TTC549 (cell line): ENCODE results near the gene EGLN2.
"Not testable (repeated sequence)": the region's sequence is repeated elsewhere in the genome, so short reads cannot be mapped to it uniquely, and the experiment has no call there.

Source experiments
- FAIRE-seq: peaks from 2 replicates; lab custom pipeline; 2012; peaks lifted over from hg19 to GRCh38; lab: Jason Lieb, UNC

Gene EGLN2

DNA sequence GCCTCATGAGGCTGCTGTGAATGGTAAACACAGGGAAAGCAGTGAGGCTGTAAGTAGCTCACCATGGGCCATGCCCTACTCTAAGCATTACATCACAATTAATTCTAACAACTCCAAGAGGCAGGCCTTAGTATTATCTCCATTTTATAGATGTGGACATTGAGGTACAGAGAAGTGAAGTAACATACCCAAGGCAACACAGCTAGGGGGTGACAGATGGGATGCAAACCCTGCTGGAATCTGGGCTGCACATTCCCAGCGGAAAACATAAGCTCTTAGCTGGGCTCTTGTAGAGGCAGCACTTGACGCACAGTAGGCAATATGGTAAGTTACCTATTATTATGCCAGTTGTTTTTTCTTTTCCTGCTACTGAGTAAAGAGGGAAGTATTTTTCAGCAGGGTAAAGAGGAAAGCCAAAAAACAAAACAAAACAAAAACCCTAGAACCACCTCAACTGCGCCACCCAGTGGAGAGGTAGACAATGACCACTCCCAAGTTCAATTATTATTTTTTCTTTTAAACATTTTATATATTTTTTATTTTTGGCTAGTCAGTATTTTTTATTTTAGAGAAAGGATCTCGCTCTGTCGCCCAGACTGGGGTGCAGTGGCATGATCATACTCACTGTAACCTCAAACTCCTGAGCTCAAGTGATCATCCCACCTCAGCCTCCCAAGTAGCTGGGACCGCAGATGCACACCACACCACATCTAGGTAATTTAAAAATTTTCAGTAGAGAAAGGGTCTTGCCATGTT is 20.7 kb downstream of the EGLN2 start:
- FAIRE-seq, result peak; percentile 60

DNA sequence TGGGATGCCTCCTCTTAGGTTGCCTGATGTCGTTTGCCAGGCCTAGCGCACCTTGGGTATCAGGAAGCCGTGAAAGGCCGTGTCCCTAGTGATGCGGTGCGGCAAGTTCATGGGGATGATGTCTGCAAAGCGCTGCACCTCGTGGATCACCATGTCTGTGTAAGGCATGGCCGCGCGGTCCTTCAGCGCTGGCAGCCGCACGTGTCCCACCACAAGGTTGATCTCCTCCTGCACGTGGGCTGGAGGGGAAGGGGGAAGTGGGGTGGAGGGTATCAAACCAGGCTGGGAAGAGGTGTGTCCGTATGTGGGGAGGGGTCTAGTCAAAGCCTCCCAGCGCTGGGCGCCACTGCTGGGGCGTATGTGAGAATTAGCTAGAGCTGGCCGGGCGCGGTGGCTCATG is 23.2 kb downstream of the EGLN2 start:
- no peak for FAIRE-seq

DNA sequence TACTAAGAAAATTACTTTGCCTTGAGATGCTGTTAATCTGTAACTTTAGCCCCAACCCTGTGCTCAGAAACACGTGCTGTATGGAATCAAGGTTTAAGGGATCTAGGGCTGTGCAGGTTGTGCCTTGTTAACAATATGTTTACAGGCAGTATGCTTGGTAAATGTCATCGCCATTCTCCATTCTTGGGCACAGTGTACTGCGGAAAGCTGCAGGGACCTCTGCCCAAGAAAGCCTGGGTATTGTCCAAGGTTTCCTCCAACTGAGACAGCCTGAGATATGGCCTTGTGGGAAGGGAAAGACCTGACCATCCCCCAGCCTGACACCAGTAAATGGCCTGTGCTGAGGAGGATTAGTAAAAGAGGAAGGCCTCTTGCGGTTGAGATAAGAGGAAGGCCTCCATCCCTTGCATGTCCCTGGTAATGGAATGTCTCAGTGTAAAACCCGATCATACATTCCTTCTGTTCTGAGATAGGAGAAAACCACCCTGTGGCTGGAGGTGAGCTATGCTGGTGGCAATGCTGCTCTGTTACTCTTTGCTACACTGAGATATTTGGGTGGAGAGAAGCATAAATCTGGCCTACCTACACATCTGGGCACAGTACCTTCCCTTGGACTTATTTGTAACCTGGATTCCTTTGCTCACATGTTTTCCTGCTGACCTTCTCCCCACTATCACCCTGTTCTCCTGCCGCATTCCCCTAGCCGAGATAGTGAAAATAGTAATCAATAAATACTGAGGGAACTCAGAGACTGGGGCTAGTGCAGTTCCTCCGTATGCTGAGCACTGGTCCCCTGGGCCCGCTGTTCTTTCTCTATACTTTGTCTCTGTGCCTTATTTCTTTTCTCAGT is 23.9 kb downstream of the EGLN2 start:
- not testable (repeated sequence) for FAIRE-seq

DNA sequence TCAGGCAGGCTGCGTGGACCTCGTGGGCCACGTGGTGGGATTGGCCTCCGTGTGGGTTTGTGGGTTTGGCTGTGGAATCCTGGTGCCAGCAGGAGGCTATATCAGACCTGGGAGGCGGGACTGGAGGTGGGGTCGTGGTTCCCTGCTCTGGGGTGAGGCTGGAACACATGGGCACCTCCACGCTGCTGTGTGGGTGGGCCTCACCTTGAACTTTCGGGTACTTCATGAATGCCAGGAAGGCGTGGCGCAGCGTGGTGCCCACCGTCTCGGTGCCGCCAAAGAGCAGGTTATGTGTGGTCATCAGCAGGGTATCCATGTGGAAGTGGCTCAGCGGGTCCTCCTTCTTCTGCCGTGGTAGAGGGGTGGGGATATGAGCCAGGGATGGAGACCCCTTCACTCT is 25.9 kb downstream of the EGLN2 start:
- not testable (repeated sequence) for FAIRE-seq

DNA sequence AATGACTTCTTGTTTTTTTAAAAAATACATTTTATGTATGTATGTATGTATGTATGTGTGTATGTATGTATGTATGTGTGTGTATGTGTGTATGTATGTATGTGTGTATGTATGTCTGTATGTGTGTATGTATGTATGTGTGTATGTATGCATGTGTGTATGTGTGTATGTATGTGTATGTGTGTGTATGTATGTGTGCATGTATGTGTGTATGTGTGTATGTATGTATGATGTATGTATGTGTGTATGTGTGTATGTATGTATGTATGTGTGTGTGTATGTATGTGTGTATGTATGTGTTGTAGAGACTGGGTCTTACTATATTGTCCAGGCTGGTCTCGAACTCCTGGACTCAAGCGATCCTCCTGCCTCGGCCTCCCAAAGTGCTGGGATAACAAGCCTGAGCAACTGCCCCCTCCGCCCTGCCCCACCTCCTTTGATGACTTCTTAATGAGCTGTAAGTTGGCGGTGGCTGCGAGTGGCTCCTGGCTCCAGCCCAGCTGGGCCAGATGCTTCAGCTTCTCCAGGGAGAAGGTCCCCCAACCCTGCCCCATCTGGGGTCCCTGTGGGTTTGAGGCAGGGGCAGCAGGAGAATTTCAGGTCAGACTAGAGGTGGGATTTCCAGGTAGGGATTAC is 26.6 kb downstream of the EGLN2 start:
- FAIRE-seq, result not testable (repeated sequence)

DNA sequence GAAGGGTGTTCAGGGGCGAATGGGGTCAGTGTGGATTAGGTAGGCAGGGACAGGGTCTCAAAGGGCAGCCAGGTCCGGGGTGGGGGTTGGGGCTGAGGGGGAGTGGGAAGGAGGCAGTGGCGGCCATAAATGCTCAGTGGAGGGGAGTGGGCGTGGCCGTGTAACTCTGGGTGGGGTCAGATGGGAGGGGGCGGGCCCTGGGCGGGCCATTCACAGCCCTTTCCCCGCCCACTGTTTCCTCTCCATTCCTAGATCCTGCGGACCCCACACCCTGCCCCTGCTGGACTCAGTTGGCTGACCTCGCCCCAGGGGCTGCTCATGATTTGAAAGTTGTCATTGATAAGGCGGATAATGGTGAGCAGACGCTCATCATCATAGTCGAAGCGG is 27.3 kb downstream of the EGLN2 start:
- FAIRE-seq, result not testable (repeated sequence)

DNA sequence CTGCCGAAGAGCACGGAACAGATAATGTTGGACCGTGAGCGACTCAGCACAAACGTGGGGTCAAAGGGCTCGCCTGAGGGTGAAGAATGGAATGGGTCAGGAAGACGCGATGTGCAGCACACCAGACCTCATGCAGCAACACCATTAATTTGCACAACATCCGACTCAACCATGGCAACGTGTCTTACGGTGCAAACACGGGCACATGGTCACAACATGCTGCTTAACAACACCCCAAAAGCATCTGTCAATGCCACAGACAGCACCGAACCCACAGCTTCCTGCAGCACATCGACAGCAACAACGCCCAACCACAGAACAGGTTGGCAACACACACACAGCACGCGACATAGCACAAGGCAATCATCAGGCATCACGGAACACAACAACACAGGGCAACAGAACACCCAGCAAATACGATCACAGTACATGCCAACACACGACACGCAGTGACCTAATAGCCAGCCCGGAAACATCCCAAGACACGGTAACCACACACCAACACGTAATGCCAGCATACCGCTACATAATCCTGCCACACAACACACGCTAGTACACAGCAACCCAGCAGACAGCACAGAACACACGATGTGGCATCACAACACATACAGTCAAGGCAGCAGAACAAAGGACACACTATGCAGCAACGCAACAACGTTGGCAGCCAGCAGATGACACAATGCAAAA is 27.9 kb downstream of the EGLN2 start:
- not testable (repeated sequence) for FAIRE-seq

DNA sequence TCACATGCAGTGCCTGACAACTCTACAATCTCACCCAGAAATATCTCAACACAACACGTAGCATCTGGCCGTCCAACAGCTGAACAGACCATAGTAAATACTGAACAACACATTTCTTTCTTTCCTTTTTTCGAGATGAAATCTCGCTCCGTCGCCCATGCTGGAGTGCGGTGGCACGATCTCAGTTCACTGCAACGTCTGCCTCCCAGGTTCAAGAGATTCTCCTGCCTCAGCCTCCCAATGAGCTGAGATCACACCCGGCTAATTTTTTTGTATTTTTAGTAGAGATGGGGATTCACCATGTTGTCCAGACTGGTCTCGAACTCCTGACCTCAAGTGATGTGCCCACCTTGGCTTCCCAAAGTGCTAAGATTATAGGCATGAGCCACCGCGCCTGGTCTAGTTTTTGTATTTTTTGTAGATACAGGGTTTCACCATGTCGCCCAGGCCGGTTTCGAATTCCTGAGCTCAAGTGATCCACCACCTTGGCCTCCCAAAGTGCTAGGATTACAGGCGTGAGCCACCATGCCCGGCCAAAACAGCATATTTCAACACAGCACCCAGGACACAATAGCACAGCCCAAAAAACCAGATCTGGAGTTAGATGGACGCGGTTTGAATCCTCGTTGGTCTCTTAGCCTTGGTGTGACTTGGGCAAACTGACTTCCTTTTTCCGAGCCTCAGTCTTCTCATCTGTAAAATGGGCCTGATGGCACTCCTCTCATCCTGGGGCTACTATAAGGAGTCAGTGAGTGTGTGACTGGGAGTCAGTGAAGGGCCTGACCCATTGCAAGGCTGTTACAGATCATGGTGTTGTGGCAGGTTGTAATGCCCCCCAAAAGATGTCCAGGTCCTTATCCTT is 28.6 kb downstream of the EGLN2 start:
- no peak for FAIRE-seq

DNA sequence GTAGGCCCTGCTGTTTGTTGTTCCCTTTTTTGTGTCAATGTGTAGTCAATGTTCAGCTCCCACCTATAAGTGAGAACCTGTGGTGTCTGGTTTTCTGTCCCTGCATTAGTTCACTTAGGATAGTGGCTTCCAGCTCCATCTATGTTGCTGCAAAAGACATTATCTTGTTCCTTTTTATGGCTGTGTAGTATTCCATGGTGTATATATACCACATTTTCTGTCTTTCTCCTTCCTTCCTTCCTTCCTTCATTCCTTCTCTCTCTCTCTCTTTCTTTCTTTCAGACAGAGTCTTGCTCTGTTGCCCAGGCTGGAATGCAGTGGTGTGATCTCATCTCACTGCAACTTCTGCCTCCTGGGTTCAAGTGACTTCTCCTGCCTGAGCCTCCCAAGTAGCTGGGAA is 30.2 kb downstream of the EGLN2 start:
- FAIRE-seq, result no peak

DNA sequence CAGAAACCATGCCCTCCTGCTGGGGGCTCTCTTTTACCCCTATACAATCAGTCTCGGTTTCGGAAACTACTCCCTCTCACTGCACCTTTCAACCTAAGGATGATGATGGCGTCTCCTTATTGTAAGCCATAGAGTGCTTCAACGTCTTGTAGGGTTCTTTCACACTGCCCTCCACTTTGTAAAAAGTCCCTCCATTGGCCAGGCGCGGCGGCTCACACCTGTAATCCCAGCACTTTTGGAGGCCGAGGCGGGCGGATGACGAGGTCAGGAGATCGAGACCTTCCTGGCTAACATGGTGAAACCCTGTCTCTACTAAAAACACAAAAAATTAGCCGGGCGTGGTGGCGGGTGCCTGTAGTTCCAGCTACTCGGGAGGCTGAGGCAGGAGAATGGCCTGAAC is 31.8 kb downstream of the EGLN2 start:
- not testable (repeated sequence) for FAIRE-seq

DNA sequence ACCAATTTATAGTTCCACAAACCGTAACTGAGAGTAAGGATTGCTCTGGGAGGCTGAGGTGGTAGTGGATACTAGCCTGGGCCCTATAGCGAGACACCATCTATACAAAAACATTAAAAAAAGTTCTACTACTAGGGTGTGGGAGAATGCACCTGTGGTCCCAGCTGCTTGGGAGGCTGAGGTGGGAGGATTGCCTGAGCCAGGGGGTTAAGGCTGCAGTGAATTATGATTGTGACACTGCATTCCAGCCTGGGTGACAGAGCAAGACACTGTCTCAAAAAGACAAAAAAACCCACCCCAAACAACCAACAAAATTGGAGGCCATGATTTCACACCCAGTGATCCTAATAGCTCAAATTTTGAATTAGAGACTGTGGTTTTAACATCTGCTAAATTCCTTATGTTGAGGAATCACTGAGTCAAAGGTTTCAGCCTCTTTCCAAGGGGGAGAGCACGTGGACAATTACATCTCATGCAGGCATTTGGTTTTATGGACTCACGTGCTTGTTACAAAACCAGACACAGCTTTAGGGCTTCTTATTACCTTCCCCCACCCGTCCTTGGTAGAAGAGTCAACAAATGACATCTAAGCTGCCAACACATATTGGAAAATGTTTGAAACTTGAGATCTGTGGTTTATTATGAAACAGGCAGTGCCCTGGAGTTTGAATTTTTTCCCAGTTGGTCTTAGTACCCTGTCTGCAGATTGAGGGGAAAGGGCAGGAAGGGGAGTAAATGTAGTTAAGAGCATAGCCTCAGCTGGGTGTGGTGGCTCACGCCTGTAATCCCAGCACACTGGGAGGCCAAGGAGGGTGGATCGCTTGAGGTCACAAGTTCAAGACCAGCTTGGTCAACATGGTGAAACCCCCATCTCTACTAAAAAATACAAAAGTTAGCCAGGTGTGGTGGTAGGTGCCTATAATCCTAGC is 32.8 kb downstream of the EGLN2 start:
- FAIRE-seq, result no peak

DNA sequence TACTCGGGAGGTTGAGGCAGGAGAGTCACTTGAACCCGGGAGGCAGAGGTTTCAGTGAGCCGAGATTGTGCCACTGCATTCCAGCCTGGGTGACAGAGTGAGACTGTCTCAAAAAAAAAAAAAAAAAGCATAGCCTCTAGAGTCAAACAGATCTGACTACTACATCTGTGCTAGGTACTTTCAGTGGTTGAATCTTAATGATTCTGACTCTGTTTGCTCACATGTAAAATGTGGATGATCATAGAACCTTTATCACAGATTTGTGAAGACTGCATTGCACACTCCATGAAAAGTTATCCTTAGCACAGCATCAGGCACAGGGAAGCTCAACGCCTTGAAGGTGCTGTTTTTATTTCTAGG is 33.4 kb downstream of the EGLN2 start:
- not testable (repeated sequence) for FAIRE-seq

DNA sequence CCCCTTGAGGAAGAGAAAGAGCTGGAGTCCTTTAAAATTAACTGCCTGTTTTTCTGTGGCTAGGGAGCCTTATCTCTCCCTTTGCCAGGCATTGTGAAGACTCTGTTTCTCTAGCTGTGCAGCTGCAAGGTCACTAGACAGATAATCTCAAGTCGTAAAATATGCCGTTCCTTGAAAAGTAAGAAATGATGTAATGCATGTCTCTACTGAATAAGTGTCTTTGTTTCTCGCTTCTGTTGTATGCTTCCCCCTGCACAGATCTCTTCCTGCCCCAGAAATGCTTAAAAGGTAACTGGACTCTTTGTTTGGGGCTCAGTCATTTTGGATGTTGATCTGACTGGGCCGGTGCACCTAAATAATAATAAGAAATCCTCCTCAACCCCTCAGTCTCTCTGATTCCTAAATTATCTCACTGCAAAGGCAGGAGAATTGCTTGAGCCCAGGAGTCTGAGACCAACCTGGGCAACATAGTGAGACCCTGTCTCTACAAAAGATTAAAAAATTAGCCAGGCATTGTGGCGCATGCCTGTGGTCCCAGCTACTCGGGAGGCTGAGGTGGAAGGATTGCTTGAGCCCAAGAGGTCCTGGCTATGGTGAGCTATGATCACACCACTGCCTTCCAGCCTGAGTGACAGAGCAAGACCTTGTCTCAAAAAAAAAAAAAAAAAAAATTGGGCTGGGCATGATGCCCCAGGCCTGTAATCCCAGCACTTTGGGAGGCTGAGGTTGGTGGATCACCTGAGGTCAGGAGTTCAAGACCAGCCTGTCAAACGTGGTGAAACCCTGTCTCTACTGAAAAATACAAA is 34.9 kb downstream of the EGLN2 start:
- not testable (repeated sequence) for FAIRE-seq

DNA sequence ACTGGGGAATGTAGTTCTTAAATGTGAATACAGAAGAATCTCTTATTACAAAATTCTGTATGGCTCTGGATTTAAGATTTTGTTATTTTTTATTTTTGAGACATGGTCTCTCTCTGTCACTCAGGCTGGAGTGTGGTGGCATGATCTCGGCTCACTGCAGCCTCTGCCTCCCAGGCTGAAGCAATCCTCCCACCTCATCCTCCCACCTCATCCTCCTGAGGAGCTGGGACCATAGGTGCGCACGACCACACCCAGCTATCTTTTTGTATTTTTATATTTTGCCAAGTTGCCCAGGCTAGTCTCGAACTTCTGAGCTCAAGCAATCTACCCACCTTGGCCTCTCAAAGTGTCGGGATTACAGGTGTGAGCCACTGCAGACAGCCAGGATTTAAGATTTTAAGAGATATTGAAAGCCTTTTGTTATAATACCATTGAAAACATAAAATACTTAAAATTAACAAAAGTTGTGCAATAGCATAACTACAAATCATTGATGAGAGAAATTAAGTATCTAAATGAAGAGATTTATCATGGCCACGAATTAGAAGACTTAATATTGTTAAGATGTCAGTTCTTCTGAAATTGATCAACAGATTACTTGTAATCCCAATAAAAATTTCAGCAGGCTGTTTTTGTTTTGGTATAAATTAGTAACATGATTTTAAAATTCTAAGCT is 37.9 kb downstream of the EGLN2 start:
- no peak for FAIRE-seq

DNA sequence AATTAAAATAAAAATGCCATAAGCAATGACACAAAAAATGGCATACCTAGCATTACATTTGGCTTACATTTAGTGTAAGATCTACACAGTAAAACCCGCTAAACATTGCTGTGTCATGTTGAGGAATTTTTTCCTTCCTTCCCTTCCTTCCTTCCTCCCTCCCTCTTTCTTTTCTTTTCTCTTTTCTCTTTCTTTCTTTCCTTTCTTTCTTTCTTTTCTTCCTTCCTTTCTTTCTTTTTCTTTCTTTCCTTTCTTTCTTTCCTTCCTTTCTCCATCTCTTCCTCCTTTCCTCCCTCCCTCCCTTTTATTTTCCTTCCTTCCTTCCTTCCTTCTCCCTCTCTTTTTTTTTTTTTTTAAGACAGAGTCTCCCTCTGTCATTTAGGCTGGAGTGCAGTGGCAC is 39.5 kb downstream of the EGLN2 start:
- not testable (repeated sequence) for FAIRE-seq

DNA sequence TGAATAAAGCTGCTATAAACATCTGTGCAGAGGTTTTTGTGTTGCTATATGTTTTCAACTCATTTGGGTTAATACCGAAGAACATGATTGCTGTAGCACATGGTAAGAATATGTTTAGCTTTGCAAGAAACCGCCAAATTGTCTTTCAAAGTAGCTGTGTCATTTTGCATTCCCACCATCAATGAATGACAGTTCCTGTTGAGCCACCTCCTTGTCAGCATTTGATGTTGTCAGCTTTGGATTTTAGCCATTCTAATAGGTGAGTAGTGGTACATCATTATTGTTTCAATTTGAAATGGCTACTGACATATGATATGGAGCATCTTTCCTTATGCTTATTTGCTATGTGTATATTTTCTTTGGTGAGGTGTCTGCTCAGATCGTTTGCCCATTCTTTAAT is 43.0 kb downstream of the EGLN2 start:
- not testable (repeated sequence) for FAIRE-seq

DNA sequence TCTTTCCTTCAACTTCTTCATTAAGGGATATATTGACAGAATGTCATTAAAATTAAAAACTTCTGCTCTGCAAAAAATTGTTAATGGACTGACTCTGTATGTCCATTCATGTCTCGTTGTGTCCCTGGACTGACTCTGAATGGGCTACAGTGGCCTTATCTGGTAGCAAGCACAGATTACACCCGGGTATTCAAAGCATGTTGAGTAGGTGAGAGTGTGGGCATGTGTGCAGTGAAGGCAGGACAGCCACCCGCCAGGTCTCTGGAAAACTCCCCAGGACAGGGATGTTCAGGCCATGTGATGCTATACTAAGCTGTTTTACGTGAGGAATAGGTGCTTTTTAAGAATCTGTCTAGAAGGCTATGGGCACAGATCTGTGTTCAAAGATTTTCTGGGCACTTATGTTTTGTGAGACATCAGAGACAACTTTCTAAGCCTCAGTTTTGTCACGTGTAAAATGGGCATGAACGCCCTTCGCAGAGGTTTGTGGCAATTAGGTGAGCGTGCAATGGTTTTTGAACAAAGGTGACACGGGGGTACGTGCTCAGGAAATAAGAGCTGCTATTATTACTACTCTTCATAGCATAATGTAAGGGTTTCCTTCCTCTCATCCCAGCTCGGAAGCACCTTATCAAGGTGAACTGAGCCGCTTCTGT is 44.1 kb downstream of the EGLN2 start:
- FAIRE-seq, result not testable (repeated sequence)

DNA sequence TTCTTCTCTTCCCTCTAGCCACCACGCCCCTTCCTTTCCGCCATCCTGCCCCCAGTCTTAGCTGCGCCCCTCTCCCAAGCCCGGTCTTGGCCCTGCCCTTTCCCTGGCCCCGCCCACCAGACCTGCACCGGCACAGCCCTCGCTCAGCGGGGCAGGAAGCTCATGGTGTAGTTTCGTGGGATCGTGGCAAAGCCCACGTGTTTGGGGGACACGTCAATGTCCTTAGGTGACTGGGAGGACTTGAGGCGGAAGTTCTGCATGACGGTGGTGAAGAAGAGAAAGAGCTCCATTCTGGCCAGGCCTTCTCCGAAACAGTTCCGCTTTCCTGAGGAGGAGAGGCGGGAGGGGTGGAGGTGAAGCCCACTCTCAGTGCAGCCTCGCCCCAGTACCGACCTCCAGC is 44.7 kb downstream of the EGLN2 start:
- FAIRE-seq, result not testable (repeated sequence)
